HepG2 (cell line): Measurements from ENCODE around the gene SLC16A3. TPM values are rescaled to one million over a fixed set of nuclear protein-coding genes. Genes with fewer than 3 reads are reported as not detected.

Experiments
- ADNP ChIP-seq: sonication (generic); formaldehyde crosslinking; IDR thresholded peaks from 2 replicates; pipeline ENCODE4 v1.4.0; 2020; ENCODE audit warnings: missing genetic modification reagents
- EHMT2 ChIP-seq: fragments of 200-600 bp; sonication (generic); IDR thresholded peaks from 2 replicates; pipeline ENCODE4 v1.7.0; 2017; ENCODE audit warnings: antibody characterized with exemption, low read depth, low read length, borderline replicate concordance
- FOXM1 ChIP-seq: sonication (generic); formaldehyde crosslinking; IDR thresholded peaks from 2 replicates; pipeline ENCODE4 v1.5.0; 2020; ENCODE audit warnings: missing genetic modification reagents
- GATAD2A ChIP-seq: IDR thresholded peaks from 2 replicates; pipeline ENCODE4 v1.6.1; 2016
- HNRNPH1 ChIP-seq: fragments of 200-400 bp; formaldehyde crosslinking; optimal IDR thresholded peaks from 2 replicates; pipeline ENCODE3; 2017; ENCODE audit warnings: mild to moderate bottlenecking, low read depth, low read length
- KLF13 ChIP-seq: sonication (generic); formaldehyde crosslinking; IDR thresholded peaks from 2 replicates; pipeline ENCODE4 v1.4.0; 2020; ENCODE audit warnings: mild to moderate bottlenecking, missing genetic modification reagents
- KLF15 ChIP-seq: sonication (generic); formaldehyde crosslinking; IDR thresholded peaks from 2 replicates; pipeline ENCODE4 v1.8.1; 2023; ENCODE audit warnings: borderline replicate concordance, mild to moderate bottlenecking, inconsistent platforms, missing genetic modification reagents, mixed read lengths
- MEIS1 ChIP-seq: sonication (generic); formaldehyde crosslinking; IDR thresholded peaks from 2 replicates; pipeline ENCODE4 v1.9.0; 2021; ENCODE audit warnings: mild to moderate bottlenecking, missing genetic modification reagents, moderate library complexity, borderline replicate concordance
- NCOA5 ChIP-seq: sonication (generic); formaldehyde crosslinking; IDR thresholded peaks from 2 replicates; pipeline ENCODE4 v1.4.0; 2020; ENCODE audit warnings: missing genetic modification reagents
- SMAD1 ChIP-seq: sonication (generic); formaldehyde crosslinking; IDR thresholded peaks from 2 replicates; pipeline ENCODE4 v1.4.0; 2020; ENCODE audit warnings: missing genetic modification reagents, low read depth, mild to moderate bottlenecking, borderline replicate concordance
- SMAD3 ChIP-seq: sonication (generic); formaldehyde crosslinking; IDR thresholded peaks from 2 replicates; pipeline ENCODE4 v1.4.0; 2020; ENCODE audit warnings: missing genetic modification reagents
- SOX5 ChIP-seq: IDR thresholded peaks from 2 replicates; pipeline ENCODE4 v1.6.1; 2016; ENCODE audit warnings: borderline replicate concordance
- SRY ChIP-seq: sonication (generic); formaldehyde crosslinking; IDR thresholded peaks from 2 replicates; pipeline ENCODE4 v1.8.0; 2022; ENCODE audit warnings: mild to moderate bottlenecking, missing genetic modification reagents
- WIZ ChIP-seq: sonication (generic); formaldehyde crosslinking; IDR thresholded peaks from 2 replicates; pipeline ENCODE4 v1.5.1; 2020; ENCODE audit warnings: mild to moderate bottlenecking, missing genetic modification reagents
- ZFP62 ChIP-seq: sonication (generic); formaldehyde crosslinking; IDR thresholded peaks from 2 replicates; pipeline ENCODE4 v1.4.0; 2020; ENCODE audit warnings: missing genetic modification reagents
- ZFX ChIP-seq: sonication (generic); formaldehyde crosslinking; IDR thresholded peaks from 2 replicates; pipeline ENCODE4 v1.4.0; 2020; ENCODE audit warnings: mild to moderate bottlenecking, low read depth, missing genetic modification reagents, moderate library complexity
- ZKSCAN8 ChIP-seq: IDR thresholded peaks from 2 replicates; pipeline ENCODE4 v1.6.1; 2016; ENCODE audit warnings: borderline replicate concordance, missing genetic modification reagents, missing compliant biosample characterization
- ZNF124 ChIP-seq: sonication (generic); formaldehyde crosslinking; IDR thresholded peaks from 2 replicates; pipeline ENCODE4 v1.4.0; 2020; ENCODE audit warnings: missing genetic modification reagents
- ZNF225 ChIP-seq: sonication (generic); formaldehyde crosslinking; IDR thresholded peaks from 2 replicates; pipeline ENCODE4 v1.4.0; 2020; ENCODE audit warnings: mild to moderate bottlenecking, missing genetic modification reagents
- ZNF556 ChIP-seq: sonication (generic); formaldehyde crosslinking; IDR thresholded peaks from 2 replicates; pipeline ENCODE4 v1.4.0; 2020; ENCODE audit warnings: mild to moderate bottlenecking, missing genetic modification reagents, borderline replicate concordance
- ZNF577 ChIP-seq: sonication (generic); formaldehyde crosslinking; IDR thresholded peaks from 2 replicates; pipeline ENCODE4 v1.4.0; 2020; ENCODE audit warnings: mild to moderate bottlenecking, low read depth, missing genetic modification reagents, borderline replicate concordance
- ZNF670 ChIP-seq: sonication (generic); formaldehyde crosslinking; IDR thresholded peaks from 2 replicates; pipeline ENCODE4 v1.8.0; 2022; ENCODE audit warnings: mild to moderate bottlenecking, missing genetic modification reagents, borderline replicate concordance
- ZNF768 ChIP-seq: sonication (generic); formaldehyde crosslinking; IDR thresholded peaks from 2 replicates; pipeline ENCODE4 v1.4.0; 2020; ENCODE audit warnings: missing genetic modification reagents
- ZNF782 ChIP-seq: sonication (generic); formaldehyde crosslinking; IDR thresholded peaks from 2 replicates; pipeline ENCODE4 v1.4.0; 2020; ENCODE audit warnings: missing genetic modification reagents, mild to moderate bottlenecking, borderline replicate concordance
- ZSCAN12 ChIP-seq: sonication (generic); formaldehyde crosslinking; IDR thresholded peaks from 2 replicates; pipeline ENCODE4 v1.9.0; 2021; ENCODE audit warnings: mild to moderate bottlenecking, missing genetic modification reagents
- polyA plus RNA-seq, 8 experiments: library from polyadenylated mRNA; depleted of rRNA in 3 of 8; stranded (reverse) in 7 of 8; unstranded in 1 of 8; fragments of >200 nt; fragmentation: Illumina TruSeq in 4 of 8; extraction: Trizol in 4 of 8; gene quantifications; 2 replicates each; pipeline versions ENCODE4 v1.2.1 to v1.2.3, GENCODE V29; 2011 to 2016; ENCODE audit warnings: low read depth in 4 of 8, missing spikeins in 1 of 8, mixed read lengths in 1 of 8; ENCODE audit not compliant: insufficient read depth in 1 of 8
- total RNA-seq, 5 experiments: library from RNA; depleted of rRNA; stranded (reverse); fragments of >200 nt; fragmentation: Illumina TruSeq; extraction: Trizol; gene quantifications; 2 replicates each; pipeline ENCODE4 v1.2.3, GENCODE V29; 2016; ENCODE audit warnings: low read depth in 1 of 5
- TF ChIP-seq, protein P1 (sequence below): fragments of 450-650 bp; IDR thresholded peaks from 2 replicates; pipeline ENCODE4 v1.6.1; 2017
- TF ChIP-seq, protein P2 (sequence below): sonication (generic); formaldehyde crosslinking; IDR thresholded peaks from 2 replicates; pipeline ENCODE4 v1.5.0; 2020; ENCODE audit warnings: mild to moderate bottlenecking, missing genetic modification reagents, borderline replicate concordance

Gene SLC16A3
- total and polyA plus RNA-seq, 2 of the 13 experiments (the other 11 are each of a cell fraction or from before 2014, with no cell fraction given): 242 to 349 TPM

DNA sequence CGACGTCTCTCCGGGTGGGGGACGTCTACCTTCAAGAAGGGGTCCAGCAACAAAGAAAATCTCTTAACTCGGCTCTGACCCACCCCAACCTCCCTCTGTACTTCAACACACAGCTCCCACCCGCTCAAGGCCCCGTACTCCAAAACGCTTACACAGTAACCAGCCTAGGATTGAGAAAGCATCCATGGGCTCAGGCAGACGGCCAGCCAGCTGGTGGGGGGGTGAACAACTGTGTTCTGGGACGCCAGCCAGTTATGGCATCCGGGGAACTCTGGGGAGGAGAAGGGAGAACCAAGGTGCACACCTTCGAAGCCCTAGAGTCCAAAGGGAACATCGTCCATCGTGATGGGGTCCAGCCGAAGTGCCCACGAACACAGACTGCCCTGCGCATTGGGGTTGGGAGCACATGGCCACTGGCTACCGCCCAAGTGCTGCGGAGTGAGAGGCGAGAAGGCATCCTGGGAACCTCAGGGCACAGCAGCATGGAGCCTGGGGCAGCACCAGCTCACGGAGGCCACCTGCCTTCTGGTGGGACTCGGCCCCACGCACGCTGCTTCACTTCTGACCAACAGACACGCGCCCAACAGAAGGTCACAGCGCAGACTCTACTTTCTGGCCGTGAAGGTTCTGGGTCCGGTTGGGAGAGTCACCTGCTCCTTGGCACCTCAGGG is 14.3 kb downstream of the SLC16A3 start (continued):
- TF ChIP-seq HNRNPH1: peak; percentile 54
- peak; percentile 73; the same call in 1 of the 2 replicates for TF ChIP-seq ZNF556 (CRISPR knock-in tag)
- peak; percentile 75; the same call in 1 of the 2 replicates for TF ChIP-seq SRY (CRISPR knock-in tag)
- no peak for TF ChIP-seq ADNP (CRISPR knock-in tag)
- TF ChIP-seq MEIS1 (CRISPR knock-in tag): no peak; the same call in 1 of the 2 replicates
- peak; percentile 64; the same call in 1 of the 2 replicates for TF ChIP-seq ZNF225 (CRISPR knock-in tag)
- no peak for TF ChIP-seq SMAD3 (CRISPR knock-in tag)
- TF ChIP-seq FOXM1 (CRISPR knock-in tag): no peak
- TF ChIP-seq, protein P1, sequence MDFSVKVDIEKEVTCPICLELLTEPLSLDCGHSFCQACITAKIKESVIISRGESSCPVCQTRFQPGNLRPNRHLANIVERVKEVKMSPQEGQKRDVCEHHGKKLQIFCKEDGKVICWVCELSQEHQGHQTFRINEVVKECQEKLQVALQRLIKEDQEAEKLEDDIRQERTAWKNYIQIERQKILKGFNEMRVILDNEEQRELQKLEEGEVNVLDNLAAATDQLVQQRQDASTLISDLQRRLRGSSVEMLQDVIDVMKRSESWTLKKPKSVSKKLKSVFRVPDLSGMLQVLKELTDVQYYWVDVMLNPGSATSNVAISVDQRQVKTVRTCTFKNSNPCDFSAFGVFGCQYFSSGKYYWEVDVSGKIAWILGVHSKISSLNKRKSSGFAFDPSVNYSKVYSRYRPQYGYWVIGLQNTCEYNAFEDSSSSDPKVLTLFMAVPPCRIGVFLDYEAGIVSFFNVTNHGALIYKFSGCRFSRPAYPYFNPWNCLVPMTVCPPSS: no peak
- 0 out of 2 replicates have a peak, but pooled peaks have one; percentile 16 for TF ChIP-seq SOX5 (CRISPR knock-in tag)
- TF ChIP-seq ZNF768 (CRISPR knock-in tag): 0 out of 2 replicates have a peak, but pooled peaks have one; percentile 36
- TF ChIP-seq ZKSCAN8 (CRISPR knock-in tag): no peak
- no peak for TF ChIP-seq ZSCAN12
- TF ChIP-seq NCOA5 (CRISPR knock-in tag): peak; percentile 59; the same call in 1 of the 2 replicates
- TF ChIP-seq ZNF670 (CRISPR knock-in tag): no peak
- TF ChIP-seq KLF15 (CRISPR knock-in tag): 0 out of 2 replicates have a peak, but pooled peaks have one; percentile 49
- peak; percentile 48; the same call in 1 of the 2 replicates for TF ChIP-seq ZFX (CRISPR knock-in tag)
- peak; percentile 84 for TF ChIP-seq GATAD2A (CRISPR knock-in tag)
- TF ChIP-seq ZNF124 (CRISPR knock-in tag): no peak
- TF ChIP-seq EHMT2: no peak
- TF ChIP-seq KLF13 (CRISPR knock-in tag): 0 out of 2 replicates have a peak, but pooled peaks have one; percentile 38
- TF ChIP-seq, protein P2, sequence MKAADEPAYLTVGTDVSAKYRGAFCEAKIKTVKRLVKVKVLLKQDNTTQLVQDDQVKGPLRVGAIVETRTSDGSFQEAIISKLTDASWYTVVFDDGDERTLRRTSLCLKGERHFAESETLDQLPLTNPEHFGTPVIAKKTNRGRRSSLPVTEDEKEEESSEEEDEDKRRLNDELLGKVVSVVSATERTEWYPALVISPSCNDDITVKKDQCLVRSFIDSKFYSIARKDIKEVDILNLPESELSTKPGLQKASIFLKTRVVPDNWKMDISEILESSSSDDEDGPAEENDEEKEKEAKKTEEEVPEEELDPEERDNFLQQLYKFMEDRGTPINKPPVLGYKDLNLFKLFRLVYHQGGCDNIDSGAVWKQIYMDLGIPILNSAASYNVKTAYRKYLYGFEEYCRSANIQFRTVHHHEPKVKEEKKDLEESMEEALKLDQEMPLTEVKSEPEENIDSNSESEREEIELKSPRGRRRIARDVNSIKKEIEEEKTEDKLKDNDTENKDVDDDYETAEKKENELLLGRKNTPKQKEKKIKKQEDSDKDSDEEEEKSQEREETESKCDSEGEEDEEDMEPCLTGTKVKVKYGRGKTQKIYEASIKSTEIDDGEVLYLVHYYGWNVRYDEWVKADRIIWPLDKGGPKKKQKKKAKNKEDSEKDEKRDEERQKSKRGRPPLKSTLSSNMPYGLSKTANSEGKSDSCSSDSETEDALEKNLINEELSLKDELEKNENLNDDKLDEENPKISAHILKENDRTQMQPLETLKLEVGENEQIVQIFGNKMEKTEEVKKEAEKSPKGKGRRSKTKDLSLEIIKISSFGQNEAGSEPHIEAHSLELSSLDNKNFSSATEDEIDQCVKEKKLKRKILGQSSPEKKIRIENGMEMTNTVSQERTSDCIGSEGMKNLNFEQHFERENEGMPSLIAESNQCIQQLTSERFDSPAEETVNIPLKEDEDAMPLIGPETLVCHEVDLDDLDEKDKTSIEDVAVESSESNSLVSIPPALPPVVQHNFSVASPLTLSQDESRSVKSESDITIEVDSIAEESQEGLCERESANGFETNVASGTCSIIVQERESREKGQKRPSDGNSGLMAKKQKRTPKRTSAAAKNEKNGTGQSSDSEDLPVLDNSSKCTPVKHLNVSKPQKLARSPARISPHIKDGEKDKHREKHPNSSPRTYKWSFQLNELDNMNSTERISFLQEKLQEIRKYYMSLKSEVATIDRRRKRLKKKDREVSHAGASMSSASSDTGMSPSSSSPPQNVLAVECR (CRISPR knock-in tag): peak; percentile 25; the same call in 1 of the 2 replicates
- peak; percentile 76; the same call in 1 of the 2 replicates for TF ChIP-seq ZNF782
- no peak for TF ChIP-seq ZNF577 (CRISPR knock-in tag)
- TF ChIP-seq SMAD1: no peak
- peak; percentile 34; the same call in 1 of the 2 replicates for TF ChIP-seq WIZ (CRISPR knock-in tag)
- no peak for TF ChIP-seq ZFP62 (CRISPR knock-in tag)
